ENCODE data around the gene C16orf95.
"Not testable (repeated sequence)": the region's sequence is repeated elsewhere in the genome, so short reads cannot be mapped to it uniquely, and the experiment has no call there.

The C16orf95 gene

GRCh38 chr16:87279094-87279658 is 38.0 kb downstream of the C16orf95 start:
- no peak for DNase-seq

DNA sequence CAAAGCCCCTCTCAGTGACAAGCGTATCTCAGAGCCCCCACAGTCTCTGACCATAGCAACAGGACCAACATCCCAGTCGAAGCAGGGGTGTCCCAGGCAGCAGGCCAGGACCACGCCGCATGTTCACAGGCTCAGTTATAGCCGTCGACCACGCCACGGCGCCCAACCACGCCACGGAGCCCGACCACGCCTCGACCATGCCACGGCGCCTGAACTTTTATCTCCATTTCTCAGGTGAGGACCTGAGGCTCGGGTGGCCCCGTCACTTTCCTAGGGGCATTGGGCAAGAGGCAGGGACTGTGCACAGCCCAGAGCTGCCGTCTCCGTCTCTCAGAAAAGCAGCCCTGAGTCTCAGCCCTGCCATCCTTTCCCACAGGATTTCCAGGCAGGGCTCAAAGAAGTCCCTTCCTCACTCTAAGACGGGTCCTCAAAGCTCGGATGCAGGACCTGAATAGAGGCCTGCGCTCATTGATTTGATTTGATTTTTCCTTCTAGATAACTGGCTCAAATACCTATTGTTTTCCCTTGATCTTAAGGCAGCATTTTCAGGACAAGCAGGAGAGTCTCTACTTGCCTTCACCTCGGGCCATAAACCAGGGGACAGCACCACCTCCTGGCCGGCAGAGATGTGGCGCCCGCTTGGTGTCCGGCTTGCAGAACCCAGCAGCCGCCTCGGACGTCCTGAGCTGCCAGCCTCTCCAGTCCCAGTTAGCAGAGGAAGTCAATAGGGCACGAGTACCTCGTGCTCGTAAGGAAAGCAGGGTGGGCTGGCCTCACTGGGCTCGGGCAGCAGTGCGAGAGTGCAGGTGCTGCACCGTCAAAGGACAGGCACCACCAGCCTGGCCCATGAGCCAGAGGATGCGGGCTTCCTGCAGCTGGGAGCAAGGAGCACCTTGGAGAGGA is 38.8 kb downstream of the C16orf95 start:
- peak; percentile 16 for DNase-seq

GRCh38 chr16:87276924-87277323 is 40.3 kb downstream of the C16orf95 start:
- DNase-seq = no peak

DNA sequence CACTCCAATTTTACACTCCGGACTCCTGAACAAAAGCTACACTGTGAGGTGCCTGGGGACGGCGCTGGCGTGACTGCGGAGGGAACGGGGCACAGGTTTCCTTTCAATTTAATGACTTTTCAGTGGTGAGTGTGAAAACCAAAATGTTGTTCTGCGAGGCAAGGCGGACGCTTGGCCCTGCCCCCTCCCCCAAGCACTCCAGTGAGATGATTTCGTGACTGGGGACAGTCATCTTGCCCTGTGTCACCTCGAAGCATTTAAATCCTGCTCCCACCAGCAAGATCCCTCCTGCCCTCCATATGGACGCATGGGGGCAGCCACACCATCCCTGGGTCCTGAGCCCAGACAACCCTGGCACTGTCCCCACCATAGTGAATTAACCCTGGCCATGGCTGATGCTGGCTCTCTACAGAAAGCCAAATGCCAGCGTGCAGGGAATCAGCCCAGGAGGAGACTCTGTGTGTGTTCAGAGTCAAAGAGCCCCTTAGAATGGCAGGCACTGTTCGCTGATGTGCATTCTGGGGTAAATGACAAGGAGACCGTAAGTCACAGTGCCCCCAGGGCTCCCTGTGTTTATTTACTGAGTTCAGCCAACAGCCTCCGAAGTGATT is 41.0 kb downstream of the C16orf95 start:
- no peak for DNase-seq

DNA sequence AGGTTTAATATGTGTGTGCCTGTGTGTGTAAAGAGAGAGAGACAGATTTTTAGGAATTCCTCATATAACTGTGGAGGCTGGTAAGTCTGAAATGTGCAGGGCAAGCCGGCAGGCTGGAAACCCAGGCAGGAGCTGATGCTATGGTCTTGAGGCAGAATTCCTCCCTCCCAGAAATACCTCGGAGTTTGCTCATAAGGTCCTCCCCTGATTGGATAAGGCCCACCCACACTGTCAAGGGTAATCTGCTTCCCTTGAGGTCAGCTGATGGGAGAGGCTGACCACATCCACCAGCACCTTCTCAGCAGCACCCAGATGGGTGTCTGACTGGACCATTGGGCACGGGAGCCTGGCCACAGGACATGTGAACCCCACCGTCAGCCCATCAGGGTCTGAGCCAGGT is 42.4 kb downstream of the C16orf95 start:
- DNase-seq = no peak

- no peak for DNase-seq
Measured at GRCh38 chr16:87273471-87274030, 43.6 kb downstream of the C16orf95 start.

DNA sequence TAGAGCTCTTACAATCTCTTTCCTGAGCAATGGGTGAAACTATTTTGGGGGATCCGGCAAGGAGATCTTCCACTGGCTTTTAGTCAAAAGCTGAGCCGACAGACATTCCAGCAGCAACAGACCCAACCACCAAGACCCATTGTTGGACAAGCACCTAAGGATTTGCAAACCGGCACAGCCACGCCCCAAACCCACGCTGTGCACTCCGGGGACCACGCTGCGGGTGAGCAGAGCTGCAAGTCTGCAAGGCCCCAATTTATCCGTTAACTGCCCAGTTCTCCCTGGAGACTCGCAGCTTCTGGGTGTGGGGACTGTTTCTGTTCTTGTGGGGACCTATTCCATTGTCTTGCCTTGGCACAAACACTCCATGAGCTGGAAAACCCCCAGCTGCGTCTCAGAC is 45.9 kb downstream of the C16orf95 start:
- DNase-seq = no peak

DNA sequence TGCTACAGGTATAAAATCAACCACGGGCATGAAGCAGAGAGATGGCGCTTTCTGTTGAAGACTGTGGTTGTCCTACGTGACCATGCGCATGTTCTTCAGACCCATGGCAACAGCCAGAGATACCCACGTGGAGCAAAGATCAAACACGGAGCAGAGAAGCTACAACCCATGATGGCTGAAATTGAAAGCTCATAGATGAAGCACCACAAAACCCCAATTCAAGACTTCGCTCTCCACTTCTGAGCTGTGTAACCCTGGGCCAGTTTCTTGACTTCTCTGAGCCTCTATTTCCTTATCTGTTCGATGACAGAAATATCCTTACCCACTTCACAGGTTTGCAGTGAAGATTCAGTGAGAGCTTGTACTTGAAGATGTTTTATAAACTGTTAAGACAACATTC is 49.6 kb downstream of the C16orf95 start:
- DNase-seq = no peak

- DNase-seq = no peak
Measured at GRCh38 chr16:87266846-87267245, 50.3 kb downstream of the C16orf95 start.

DNA sequence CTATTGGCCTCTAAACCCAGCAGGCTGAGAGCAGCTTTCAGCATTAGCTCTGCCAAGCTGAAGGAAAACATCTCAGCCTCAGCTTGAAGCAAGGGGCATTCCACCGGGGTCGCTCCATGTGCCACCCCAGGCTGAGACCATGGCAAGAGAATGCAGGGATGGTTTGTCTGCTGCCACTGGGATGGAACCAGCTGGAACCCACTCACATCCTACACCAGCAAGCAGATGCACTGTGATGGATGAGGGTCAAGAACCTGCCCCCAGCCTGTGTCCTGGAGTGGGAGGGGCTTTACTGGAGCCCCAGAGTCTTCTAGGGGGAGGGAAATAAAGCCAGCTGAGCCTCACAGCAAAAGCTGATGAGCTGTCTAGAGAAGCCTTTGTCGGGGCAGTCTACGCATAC is 51.9 kb downstream of the C16orf95 start:
- DNase-seq = no peak

- DNase-seq = no peak
Measured at GRCh38 chr16:87264634-87265033, 52.6 kb downstream of the C16orf95 start.

- no peak for DNase-seq
Measured at GRCh38 chr16:87263418-87264052, 53.7 kb downstream of the C16orf95 start.

DNA sequence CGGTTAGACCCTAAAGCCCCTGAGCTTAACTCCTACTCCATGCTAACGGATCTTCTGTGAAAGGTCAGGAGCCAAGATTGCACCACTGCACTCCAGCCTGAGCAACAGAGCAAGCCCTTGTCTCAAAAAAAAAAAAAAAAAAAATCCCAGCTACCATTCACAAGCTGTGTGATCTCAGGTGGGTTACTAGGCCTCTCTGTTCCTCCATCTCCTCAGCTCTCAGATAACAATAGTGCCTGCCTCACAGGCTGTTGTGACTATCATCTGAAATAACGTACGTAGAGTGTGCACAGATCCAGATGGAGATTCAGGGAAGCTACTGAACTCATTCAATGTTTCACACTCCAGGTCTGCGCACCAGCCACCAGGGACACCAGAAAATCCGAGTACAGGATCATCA is 57.8 kb downstream of the C16orf95 start:
- DNase-seq = no peak

- not testable (repeated sequence) for DNase-seq
Measured at GRCh38 chr16:87258653-87259052, 58.5 kb downstream of the C16orf95 start.

- no peak for DNase-seq
Measured at GRCh38 chr16:87255866-87256265, 61.3 kb downstream of the C16orf95 start.

GRCh38 chr16:87254734-87255133 is 62.5 kb downstream of the C16orf95 start:
- no peak for DNase-seq

GRCh38 chr16:87254296-87254695 is 62.9 kb downstream of the C16orf95 start:
- DNase-seq = no peak

DNA sequence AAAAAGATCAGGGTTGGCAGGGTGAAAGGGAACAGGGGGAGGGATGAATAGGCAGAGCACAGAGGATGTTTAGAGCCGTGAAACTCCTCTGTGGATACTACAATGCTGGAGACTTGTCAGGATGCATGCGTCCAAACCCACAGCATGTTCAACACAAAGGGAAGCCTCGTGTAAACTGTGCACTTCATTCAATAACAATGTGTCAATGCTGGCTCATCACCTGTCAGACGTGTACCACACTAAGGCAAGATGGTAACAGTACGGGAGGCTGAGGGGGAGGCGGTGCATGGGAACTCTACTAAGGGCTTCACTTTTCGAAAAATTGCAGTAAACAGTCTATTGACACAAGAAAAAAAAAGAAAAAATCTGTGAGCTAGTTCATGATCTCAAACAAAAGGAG is 63.7 kb downstream of the C16orf95 start:
- DNase-seq = no peak
